Right renal cortex interstitium (tissue), 3 donors: Measurements from ENCODE around the gene KDM6A. TPM values are rescaled to one million over a fixed set of nuclear protein-coding genes. Genes with fewer than 3 reads are reported as not detected.
"Not testable (repeated sequence)": the region's sequence is repeated elsewhere in the genome, so short reads cannot be mapped to it uniquely, and the experiment has no call there.

Source experiments
- DNase-seq, 3 donors: peaks; one replicate each; pipeline ENCODE4 v3.0.0-alpha.2; 2013; ENCODE audit warnings: low read depth in 3 of 3, low spot score in 2 of 3
- polyA plus RNA-seq, 3 donors: library from polyadenylated mRNA; unstranded; fragments of 120-200 nt; gene quantifications; one replicate each; pipeline ENCODE4 v1.2.1, GENCODE V29; 2013; ENCODE audit not compliant: insufficient read length in 3 of 3

The KDM6A gene
- polyA plus RNA-seq, 3 donors: 28.2 to 30.6 (median 30.5) TPM

GRCh38 chrX:44915361-44915868 is 42.4 kb downstream of the KDM6A start:
- no peak for DNase-seq

- DNase-seq: no peak
Observed at GRCh38 chrX:44918722-44919121, 45.7 kb downstream of the KDM6A start.

- DNase-seq: no peak
Observed at GRCh38 chrX:44922980-44923379, 50.0 kb downstream of the KDM6A start.

GRCh38 chrX:44927398-44927797 is 54.4 kb downstream of the KDM6A start:
- no peak for DNase-seq

- no peak for DNase-seq
Observed at GRCh38 chrX:44931441-44931973, 58.5 kb downstream of the KDM6A start.

DNA sequence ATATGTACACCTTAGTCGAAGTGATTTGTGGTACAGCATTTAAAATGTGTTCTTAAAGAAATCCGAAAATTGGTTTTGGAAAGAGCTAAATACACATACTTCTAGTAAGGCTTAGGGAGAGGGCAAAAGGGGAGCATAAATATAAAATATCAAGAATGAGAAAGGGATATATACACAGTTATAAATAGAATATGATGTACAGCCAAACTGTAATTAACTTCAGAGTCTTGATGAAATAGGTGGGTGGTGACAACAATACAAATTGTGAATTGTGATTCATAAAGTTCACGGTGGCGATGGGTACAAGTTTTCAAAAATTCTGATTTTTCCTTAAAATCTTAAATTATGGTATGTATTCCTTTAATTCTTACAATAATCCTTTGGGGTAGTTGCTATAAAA is 62.2 kb downstream of the KDM6A start:
- no peak for DNase-seq

GRCh38 chrX:44935640-44936039 is 62.7 kb downstream of the KDM6A start:
- DNase-seq: no peak

DNA sequence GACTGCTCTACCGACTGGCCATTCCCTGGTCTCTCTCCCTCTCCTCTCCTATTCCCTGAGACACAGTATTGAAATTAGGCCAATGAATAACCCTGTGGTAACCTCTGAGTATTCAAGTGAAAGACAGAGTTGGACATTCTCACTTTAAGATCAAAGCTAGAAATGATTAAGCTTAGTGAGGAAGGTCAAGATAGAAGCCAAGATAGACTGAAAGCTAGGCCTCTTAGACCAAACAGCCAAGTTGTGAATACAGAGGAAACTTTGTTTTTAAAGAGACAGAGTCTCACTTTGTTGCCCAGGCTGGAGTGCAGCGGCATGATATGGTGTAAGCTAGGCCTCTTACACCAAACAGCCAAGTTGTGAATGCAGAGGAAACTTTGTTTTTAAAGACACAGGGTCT is 64.6 kb downstream of the KDM6A start:
- no peak for DNase-seq

DNA sequence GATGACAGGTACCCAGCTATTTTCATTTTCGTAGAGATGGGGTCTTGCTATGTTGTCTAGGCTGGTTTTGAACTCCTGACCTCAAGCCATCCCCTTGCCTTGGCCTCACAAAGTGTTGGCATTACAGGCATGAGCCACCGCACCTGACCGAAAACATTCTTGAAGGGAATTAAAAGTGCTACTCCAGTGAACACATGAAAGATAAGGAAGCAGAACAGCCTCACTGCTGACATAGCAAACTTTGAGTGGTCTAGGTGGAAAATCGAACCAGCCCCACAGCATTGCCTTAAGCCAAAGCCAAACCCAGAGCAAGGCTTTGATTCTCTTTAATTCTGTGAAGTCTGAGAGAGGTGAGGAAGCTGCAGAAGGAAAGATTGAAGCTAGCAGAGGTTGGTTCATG is 65.1 kb downstream of the KDM6A start:
- no peak for DNase-seq

DNA sequence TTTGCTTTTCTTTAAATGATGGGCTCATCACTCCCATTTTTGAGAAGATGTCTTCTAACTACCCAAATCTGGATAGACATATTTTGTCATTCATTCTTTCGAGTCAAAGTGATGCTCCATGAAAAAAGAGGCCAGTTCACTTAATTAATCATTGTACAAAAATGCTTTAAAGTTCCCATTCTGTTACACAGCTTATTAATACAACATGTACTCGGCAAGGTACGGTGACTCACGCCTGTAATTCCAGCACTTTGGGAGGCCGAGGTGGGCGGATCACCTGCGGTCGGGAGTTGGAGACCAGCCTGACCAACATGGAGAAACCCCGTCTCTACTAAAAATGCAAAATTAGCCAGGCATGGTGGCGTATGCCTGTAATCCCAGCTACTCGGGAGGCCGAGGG is 67.6 kb downstream of the KDM6A start:
- DNase-seq: not testable (repeated sequence)

GRCh38 chrX:44943007-44943406 is 70.0 kb downstream of the KDM6A start:
- no peak for DNase-seq

- DNase-seq: no peak
Observed at GRCh38 chrX:44944894-44945293, 71.9 kb downstream of the KDM6A start.

- DNase-seq: no peak
Observed at GRCh38 chrX:44945736-44946135, 72.7 kb downstream of the KDM6A start.

- DNase-seq: no peak
Observed at GRCh38 chrX:44946771-44947170, 73.8 kb downstream of the KDM6A start.

- no peak for DNase-seq
Observed at GRCh38 chrX:44947995-44948394, 75.0 kb downstream of the KDM6A start.

- no peak for DNase-seq
Observed at GRCh38 chrX:44948406-44948805, 75.4 kb downstream of the KDM6A start.

GRCh38 chrX:44949125-44949524 is 76.1 kb downstream of the KDM6A start:
- DNase-seq: no peak

DNA sequence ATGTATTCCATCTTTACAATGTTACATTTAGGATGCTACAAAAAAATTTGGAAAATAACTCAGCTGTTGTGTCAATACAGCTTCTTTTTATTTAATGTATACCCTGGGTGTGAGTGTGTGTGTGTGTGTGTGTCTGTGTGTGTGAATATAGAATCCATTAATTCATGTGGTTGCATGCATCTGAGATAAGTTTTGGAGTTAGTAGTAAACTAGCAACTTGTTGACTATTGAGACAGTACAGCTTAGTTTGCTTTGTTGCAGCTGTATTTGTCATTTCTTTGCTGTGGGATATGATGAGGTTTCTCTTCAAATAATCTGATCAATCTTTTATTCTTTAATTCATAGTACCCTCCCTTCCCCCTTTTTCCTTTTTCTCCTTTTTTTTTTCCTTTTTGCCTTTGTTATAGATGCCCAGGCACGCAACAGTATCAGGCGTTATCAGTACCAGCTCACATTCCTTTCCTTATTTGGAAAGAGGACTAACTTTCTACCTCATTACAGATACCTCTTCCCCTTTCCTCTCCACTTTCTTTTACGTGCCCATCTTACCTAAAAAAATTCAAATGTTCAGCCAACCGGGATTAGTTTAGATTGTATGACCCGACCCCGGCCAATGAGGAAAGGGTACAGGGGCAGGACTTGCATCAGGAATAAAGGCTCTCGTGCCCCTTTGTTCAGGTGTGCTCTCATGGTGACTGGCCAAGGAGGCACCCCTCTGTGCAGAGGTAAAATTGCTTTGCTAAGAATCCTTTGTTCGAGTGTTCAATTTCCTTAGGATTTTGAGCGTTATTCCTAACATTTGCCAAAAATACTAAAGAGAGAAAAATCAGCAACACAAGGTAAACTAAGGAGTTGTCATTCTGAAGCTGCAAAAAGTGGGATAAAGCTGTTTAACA is 77.7 kb downstream of the KDM6A start:
- not testable (repeated sequence) for DNase-seq

- DNase-seq: no peak
Observed at GRCh38 chrX:44951572-44952067, 78.6 kb downstream of the KDM6A start.

DNA sequence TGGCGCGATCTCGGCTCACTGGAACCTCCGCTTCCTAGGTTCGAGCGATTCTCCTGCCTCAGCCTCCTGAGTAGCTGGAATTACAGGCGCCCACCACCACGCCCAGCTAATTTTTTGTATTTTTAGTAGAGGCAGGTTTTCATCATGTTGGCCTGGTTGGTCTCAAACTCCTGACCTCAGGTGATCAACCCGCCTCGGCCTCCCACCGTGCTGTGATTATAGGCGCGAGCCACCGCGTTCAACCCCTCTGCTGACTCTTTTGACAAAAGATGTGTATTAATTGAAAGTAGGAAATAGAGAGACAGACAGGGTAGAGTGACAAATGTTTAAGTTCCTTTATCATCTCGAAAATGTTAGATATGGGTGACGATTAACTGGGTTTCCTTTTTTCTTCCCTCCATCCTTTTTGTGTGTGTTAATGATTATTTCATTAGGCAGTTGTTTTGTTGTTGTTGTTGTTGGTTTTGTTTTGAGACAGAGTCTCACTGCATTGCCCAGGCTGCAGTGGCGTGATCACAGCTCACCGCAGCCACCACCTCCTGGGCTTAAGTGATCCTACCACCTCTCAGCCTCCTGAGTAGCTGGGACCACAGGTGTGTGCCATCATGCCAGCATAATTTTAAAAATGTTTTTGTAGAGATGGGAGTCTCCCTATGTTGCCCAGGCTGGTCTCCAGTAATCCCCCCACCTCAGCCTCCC is 79.5 kb downstream of the KDM6A start:
- DNase-seq: no peak

DNA sequence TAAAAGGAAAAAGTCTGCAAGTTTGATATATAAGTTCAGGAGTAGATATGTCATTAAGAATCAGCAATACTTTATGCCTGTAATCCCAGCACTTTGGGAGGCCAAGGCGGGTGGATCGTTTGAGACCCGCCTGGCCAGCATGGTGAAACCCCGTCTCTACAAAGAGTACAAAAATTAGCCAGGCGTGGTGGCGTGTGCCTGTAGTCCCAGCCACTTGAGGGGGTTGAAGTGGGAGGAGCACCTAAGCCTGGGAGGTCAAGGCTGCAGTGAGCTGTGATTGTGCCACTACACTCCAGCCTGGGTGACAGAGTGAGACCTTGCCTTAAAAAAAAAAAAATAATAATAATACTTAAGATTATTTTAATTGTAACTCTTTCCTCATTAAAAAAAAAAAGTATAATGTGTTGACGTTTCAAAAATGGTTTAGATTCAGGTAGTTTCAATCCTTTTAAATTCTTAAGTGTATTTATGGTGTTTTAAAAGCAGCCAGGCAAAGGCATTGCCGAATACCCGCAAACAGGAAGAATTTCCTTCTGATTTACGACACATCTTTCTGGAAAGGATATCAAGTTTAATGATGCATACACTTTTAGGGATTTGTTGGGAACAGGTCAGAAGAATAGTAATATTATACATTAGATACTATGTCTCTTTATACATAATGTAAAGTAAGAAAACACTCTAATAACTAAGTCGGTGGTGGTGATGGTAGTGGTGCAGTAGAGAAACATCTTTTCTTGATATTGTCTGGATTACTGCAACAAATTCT is 80.9 kb downstream of the KDM6A start:
- DNase-seq: peak in 1 of 3 donors; percentile 1
